ENCODE measurements around the gene NKX3-2.

DNA sequence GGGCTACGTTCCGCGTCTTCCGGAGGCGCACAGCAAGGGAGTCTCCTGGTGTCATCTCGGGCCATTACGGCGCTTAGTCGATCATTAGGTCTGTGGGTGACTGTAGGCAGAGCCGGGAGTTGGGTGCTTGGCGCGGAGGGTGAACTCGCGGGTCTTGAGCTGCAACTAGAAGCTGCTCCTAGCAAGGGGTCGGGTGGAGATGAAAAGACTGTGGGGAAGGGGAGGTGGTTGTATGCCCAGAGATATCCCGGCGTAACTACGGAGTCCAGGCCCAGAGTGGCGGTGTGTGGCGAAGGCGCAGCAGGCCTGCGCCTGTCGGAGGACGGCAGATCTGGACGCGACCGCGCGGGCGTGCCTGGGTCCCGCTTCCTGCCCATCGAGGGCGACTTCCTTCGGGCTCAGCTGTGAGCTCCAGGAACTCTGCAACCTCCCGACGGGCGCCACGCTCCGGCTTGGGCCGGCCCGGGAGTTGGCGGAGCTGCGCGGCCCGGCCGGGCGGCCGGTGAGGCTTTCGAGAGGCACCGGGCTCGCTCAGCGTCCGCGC, 2.7 kb upstream of the NKX3-2 start:
- TF ChIP-seq, protein P1, sequence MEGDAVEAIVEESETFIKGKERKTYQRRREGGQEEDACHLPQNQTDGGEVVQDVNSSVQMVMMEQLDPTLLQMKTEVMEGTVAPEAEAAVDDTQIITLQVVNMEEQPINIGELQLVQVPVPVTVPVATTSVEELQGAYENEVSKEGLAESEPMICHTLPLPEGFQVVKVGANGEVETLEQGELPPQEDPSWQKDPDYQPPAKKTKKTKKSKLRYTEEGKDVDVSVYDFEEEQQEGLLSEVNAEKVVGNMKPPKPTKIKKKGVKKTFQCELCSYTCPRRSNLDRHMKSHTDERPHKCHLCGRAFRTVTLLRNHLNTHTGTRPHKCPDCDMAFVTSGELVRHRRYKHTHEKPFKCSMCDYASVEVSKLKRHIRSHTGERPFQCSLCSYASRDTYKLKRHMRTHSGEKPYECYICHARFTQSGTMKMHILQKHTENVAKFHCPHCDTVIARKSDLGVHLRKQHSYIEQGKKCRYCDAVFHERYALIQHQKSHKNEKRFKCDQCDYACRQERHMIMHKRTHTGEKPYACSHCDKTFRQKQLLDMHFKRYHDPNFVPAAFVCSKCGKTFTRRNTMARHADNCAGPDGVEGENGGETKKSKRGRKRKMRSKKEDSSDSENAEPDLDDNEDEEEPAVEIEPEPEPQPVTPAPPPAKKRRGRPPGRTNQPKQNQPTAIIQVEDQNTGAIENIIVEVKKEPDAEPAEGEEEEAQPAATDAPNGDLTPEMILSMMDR (IDR thresholded peaks at IDR 0.05) = no peak
- TF ChIP-seq POLR2A (IDR thresholded peaks at IDR 0.05) (no peak), POLR2AphosphoS5 (IDR thresholded peaks at IDR 0.05) (no peak)
